Esophagus mucosa (tissue), 1 donor: Measurements from ENCODE around the gene ADPRH. TPM values are rescaled to one million over a fixed set of nuclear protein-coding genes. Genes with fewer than 3 reads are reported as not detected.

ENCODE experiments used
- ATAC-seq: fragments of 200-7000 bp; cut with Tn5 transposase; one replicate; pipeline ENCODE4 v1.9.1; 2020
- total RNA-seq: library from RNA; stranded (reverse); gene quantifications from one replicate; pipeline ENCODE4 v1.2.4, GENCODE V29; 2023
- donor health status: DM: yes; HTN: yes; CAD: no.

The ADPRH gene
- total RNA-seq, 1 donor from 2014 or later, result 2.1 TPM

DNA sequence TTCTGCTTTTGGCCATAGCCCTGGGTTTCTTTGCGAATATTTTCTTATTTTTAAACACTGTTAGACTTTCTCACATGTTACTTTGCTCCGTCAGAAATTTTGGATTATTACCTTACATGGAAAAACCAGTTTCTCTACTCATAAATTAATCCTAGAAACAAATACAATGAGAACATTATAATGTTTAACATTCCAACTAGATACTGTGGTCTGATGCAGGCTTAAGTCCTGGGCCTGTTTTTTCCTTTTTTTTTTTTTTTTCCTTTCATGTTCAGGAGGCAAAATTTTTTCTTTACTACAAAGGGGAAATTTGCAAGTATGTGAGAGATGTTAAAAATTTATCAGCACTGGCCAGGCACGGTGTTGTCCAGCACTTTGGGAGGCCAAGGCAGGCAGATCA is 52.2 kb downstream of the ADPRH start:
- ATAC-seq, result no peak

DNA sequence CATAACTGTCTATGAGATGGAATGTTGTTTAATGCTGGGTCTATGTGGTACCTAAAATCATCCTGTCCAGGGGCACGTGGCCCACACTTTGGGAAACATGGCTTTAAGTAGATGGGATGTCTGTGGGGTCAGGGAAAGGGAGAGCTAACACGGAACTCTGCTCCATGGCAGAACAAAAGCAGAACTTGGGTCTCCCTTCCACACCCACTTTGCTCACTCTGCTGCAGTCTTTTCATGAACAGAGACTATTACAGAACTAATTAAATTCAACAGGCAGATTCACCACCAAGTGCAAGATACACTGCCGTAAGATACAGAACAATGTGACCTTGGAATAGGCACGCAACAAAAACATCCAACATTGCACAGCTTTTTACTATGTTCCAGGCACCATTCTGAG is 52.9 kb downstream of the ADPRH start:
- ATAC-seq, result no peak

GRCh38 chr3:119632829-119633228 is 53.5 kb downstream of the ADPRH start:
- no peak for ATAC-seq

DNA sequence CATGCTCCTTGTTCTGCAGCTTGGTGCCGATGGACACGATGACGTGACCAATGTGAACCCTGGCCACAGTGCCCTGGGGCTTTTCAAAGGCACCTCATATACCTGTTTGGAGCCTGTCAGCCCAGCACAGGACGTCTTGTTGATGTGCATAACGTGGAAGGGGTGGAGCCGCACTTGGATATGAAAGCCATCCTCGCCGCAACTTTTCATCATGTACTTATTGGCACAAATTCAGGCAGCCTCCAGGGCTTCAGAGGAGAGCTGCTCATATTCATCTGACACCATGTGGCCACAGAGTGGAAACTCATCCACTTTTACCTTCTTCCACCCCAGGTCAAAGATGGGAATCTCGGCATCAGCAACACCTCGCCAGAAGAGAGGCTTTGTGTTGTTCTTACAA is 56.4 kb downstream of the ADPRH start:
- no peak for ATAC-seq

- peak; percentile 30 for ATAC-seq
Observed at GRCh38 chr3:119636249-119636648, 57.0 kb downstream of the ADPRH start.

DNA sequence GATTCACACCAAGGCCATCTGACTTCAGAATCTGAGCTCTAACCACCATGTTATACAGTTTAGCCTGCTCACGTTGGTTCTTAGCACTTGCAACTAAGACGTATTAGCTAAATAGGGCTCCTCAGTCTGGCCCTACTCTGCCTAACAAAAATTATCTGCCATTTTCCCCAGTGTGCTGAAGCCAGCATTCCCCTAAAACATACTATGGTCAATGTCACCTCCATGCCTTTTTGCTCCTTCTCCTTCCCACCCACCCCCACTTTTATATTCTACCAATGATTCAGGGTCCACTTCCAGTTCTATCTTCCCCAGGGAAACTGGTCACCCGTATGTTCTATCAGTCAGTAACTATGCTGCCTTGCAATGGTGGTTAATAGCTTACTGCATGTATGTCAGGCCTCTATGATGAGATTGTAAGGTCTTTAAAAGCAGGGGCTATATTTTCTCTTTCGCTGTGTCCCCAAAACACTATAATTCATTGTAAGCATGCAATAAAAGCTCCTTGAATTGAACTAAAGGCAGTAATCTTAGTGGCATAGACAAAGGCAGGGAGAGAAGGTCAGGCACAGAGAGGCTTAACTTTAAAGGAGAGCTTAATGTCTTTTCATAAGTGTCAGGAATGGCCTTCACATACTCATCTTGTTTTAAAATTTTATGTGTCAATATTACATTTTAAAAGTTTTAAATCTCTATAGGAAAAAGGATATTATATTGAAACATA is 57.8 kb downstream of the ADPRH start:
- ATAC-seq, result no peak

DNA sequence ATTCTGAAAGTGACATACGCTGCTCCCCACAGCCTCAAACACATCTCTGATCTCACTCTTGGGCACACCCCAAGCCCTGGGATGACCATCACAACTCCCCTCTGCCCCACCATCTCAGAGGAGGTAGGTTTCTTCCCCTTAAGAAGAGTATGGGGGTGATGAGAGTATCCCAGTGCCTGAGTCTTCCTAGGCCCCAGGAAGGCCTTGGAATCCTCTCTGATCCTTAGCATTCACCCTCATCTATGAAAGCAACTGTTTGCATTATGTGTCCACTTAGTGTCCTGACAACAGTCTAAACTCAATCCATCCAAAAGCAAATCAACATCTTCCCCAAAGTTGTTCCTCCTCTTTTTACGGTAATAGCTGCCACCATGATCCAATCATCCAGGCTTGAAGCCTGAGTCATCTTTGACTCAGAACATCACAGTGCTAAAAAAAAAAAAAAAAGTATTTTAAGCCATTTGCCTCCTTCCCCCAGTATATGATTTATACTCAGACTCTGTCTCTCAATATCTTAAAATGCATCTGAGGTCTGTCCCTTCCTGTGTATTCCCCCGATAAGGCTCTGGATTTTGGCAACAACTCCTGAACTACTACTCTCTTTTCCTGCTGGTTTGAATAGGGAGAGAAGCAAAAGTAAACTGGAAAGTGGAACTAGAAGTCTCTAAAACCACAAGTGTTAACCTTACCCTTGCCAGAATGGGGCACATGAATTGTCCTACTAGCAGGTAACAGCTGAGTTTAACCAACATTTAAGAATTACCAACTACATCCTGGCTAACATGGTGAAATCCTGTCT is 58.6 kb downstream of the ADPRH start:
- ATAC-seq, result peak; percentile 58

Other genes with a start within 250 kb of the ADPRH start
- 13.1 TPM for gene TMEM39A, start 115.9 kb upstream of the ADPRH start, total RNA-seq
- gene POGLUT1, start 110.5 kb upstream of the ADPRH start, total RNA-seq, result 9.0 TPM
- gene TIMMDC1, start 80.9 kb upstream of the ADPRH start, total RNA-seq, result 90.3 TPM
- 0.08 TPM for gene CD80, start 19.9 kb upstream of the ADPRH start, total RNA-seq
- gene PLA1A, start 18.4 kb downstream of the ADPRH start, total RNA-seq, result 0.92 TPM
- gene POPDC2, start 81.1 kb downstream of the ADPRH start, total RNA-seq, result 0.60 TPM
- gene COX17, start 97.9 kb downstream of the ADPRH start, total RNA-seq, result 24.9 TPM
- gene CFAP91, start 123.5 kb downstream of the ADPRH start, total RNA-seq, result not detected
- not detected for gene NR1I2, start 202.6 kb downstream of the ADPRH start, total RNA-seq